AG04449 (cell line): ENCODE results near the gene WFIKKN1.

ENCODE experiments used
- CTCF ChIA-PET: fragments of 350-600 bp; formaldehyde crosslinking; extraction: SDS; loops from one replicate; lab custom pipeline; 2021; ENCODE audit warnings: antibody characterized with exemption; lab: Yijun Ruan, JAX
- POLR2A ChIA-PET: fragments of 400-600, 350-600 bp; formaldehyde crosslinking; extraction: SDS; loops from one replicate; lab custom pipeline; 2020; ENCODE audit warnings: antibody characterized with exemption, inconsistent platforms; lab: Yijun Ruan, JAX
- DNase-seq: peaks from one replicate; pipeline ENCODE4 v3.0.0-alpha.2; 2010; ENCODE audit warnings: low read depth, low spot score
- H3K4me3 ChIP-seq: 2 replicates; pipeline ENCODE4 v1.5.1; 2011; ENCODE audit warnings: low read depth, mild to moderate bottlenecking, control low read depth, low read length
- TF ChIP-seq, protein P1 (sequence below): IDR thresholded peaks from one replicate; pipeline ENCODE4 v1.5.1; 2011; ENCODE audit warnings: mild to moderate bottlenecking, moderate library complexity, low read length, control low read depth, inconsistent platforms; ENCODE audit not compliant: insufficient read depth; ENCODE audit errors: missing control alignments

The WFIKKN1 gene

DNA sequence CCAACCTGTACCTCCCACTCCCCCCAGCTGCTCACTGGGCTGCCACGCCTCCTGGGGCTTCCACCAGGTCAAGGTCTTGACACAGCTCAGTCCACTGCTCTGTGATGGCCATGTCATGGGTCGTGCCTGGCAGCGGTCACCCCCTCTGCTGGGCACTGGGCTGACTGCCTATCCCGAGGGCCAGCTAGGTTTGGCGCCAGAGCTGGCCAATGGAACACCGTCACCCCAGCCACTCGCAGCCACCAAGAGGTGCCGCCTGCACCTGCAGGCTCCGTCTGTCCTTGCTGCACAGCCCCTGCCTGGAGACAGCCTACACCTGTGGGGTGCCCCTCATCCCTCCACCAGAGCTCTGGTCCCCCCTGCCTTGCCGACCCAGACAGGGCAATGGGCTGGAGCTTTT is 45.4 kb upstream of the WFIKKN1 start:
- POLR2A ChIA-PET = no interaction called here
- CTCF ChIA-PET = interaction anchor here (1.2 to 1.7 kb wide), 2 partner anchors 9 to 41 kb away, joined by 3 to 4 read pairs; no protein-coding TSS in a partner anchor
- TF ChIP-seq, protein P1, sequence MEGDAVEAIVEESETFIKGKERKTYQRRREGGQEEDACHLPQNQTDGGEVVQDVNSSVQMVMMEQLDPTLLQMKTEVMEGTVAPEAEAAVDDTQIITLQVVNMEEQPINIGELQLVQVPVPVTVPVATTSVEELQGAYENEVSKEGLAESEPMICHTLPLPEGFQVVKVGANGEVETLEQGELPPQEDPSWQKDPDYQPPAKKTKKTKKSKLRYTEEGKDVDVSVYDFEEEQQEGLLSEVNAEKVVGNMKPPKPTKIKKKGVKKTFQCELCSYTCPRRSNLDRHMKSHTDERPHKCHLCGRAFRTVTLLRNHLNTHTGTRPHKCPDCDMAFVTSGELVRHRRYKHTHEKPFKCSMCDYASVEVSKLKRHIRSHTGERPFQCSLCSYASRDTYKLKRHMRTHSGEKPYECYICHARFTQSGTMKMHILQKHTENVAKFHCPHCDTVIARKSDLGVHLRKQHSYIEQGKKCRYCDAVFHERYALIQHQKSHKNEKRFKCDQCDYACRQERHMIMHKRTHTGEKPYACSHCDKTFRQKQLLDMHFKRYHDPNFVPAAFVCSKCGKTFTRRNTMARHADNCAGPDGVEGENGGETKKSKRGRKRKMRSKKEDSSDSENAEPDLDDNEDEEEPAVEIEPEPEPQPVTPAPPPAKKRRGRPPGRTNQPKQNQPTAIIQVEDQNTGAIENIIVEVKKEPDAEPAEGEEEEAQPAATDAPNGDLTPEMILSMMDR = no peak
- DNase-seq = no peak
- H3K4me3 ChIP-seq = no peak overlapping the region

DNA sequence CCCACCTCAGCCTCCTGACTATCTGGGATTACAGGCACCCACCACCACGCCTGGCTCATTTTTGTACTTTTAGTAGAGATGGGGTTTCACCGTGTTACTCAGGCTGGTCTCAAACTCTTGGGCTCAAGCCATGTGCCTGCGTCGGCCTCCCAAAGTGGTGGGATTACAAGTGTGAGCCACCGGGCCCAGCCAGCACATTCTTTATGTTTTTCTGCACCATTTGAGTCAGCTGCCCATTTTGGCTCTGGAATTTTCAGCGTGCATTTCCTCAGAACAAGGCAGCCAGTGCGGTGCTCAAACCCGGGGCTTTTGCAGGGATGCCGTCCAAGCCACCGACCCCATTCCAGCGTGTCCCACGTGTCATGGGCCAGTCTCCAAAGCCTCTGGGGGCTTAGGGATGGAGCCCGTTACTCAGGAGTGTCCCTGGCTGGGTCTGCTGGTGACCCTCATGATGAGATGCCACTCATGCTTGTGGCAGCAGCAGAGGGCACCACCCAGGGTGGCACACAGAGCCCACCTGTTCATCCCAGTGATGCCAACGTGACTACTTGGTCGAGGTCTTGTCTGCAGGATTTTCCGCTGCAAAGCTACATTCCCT is 44.6 kb upstream of the WFIKKN1 start:
- TF ChIP-seq, protein P1 = no peak
- no peak for DNase-seq

DNA sequence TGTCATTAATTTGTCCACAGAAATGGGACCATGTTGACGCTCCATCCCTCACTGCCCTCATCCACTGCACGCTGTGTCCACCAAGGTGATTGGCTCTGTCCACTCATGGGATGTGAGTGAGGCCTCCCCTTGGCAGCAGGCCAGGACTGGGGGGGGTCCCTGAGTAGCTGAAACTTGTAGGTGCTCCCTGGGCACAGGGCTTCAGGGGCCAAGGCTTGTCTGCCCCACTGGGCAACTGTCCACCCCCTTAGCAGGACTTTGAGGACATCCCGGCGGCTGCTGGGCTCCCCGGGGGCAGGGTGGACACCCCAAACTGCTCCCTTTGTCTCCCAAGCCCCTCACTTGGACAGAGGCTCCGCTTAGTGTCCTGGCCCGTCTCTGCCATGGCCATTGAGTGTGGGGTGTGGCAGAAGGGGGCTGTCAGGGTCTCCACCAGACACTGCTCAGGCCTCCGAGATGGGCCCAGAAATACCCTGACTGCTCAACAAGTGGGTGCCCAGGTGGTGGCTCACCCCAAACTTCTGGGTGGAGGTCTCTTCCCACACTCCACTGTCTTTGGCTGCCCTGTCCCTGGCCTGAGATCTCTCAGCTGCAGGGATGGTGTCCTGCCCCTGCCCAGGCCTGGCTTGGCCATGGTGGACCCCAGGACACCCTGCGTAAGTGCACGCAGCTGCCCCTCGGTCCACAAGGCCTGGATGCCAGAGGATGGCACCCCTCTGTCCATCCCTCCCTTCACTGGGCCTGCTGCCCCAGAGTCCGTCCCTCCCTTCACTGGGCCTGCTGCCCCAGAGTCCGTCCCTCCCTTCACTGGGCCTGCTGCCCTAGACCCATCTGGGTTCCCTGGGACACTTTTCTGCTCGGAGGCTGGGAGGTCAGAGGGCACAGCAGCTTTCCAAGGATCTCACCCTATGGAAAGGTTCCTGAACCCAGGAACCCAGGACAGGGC is 43.9 kb upstream of the WFIKKN1 start:
- ChIA-PET POLR2A (interaction anchor here (1.3 kb wide), 1 partner anchor 8 kb away, joined by 3 read pairs; no protein-coding TSS in a partner anchor), CTCF (interaction anchor here (0.6 to 1.7 kb wide), 5 partner anchors 8 to 81 kb away, joined by 3 to 5 read pairs (median 4); partner anchors contain the start of gene RHOT2)
- no peak for DNase-seq
- TF ChIP-seq, protein P1 = no peak
- no peak overlapping the region for H3K4me3 ChIP-seq

More for the DNA sequence above, 44.6 kb upstream of the WFIKKN1 start:
- ChIA-PET CTCF (interaction anchor here (1.0 to 1.7 kb wide), 3 partner anchors 9 to 62 kb away, joined by 3 to 4 read pairs (median 4); no protein-coding TSS in a partner anchor), POLR2A (no interaction called here)
- no peak overlapping the region for H3K4me3 ChIP-seq

DNA sequence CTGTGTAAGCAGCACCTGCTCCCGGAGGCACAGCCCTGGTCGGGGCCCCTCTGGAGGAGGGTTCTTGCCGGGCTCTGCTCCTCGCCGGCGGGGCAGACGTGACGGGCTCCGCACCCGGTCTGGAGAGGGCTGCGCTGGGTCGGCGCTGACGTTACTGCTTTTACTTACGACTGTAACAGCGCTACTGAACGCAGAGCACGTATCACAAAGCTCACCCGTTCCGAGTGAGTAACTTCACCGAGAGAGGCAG is 42.2 kb upstream of the WFIKKN1 start:
- POLR2A ChIA-PET = interaction anchor here (0.6 to 1.0 kb wide), 3 partner anchors 10 to 76 kb away, joined by 3 read pairs; no protein-coding TSS in a partner anchor
- TF ChIP-seq, protein P1 = no peak
- peak overlapping the region; percentile 80 for H3K4me3 ChIP-seq
- CTCF ChIA-PET = interaction anchor here (0.9 kb wide), 1 partner anchor 71 kb away, joined by 3 read pairs; no protein-coding TSS in a partner anchor
- no peak for DNase-seq

DNA sequence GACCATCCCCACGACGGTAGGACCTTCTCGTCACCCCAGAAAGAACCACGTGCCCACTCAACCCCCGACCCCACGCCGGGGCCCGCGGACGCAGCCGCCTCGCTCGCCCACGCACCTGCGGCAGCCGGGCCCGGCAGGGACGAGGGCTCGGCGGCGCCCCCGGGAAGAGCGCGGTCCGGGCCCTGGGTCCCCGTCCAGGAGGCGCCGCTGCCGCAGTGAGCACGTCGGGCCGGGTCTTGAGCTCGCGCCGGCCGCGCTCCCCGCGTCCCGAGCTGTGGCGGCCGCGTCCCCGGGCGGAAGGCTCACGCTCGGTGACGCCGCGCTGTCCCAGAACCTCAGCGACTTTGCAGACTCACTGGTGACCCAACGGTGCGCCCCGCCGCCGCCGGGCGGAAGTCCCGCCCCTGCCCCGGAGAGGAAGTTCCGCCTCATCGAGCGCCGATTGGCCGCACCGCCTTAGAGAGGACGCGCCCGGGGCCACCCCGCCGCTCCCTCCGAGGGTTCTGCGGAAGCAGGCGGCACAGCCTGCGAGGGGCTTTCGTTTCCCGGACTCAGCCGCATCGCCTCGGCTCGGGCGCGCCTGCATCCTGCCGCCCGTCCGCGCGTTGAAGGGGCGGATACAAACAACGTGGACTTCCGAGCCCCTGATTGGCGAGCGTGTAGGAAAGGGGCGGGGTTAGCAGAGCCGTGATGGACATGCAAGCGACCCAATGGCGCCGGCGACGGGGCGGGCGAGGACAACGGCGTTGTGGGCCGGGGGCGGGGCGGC is 41.7 kb upstream of the WFIKKN1 start:
- peak; percentile 77 for DNase-seq
- ChIA-PET CTCF (interaction anchor here (0.9 kb wide), 1 partner anchor 71 kb away, joined by 3 read pairs; no protein-coding TSS in a partner anchor), POLR2A (interaction anchor here (0.6 to 1.0 kb wide), 4 partner anchors 10 to 86 kb away, joined by 3 read pairs; no protein-coding TSS in a partner anchor)
- TF ChIP-seq, protein P1 = no peak
- H3K4me3 ChIP-seq = peak overlapping the region; percentile 80
